Panc1 (cell line): ENCODE results near the gene NAT16. TPM values are rescaled to one million over a fixed set of nuclear protein-coding genes. Genes with fewer than 3 reads are reported as not detected.

Experiments
- ATAC-seq: fragments of 200-7000 bp; cut with Tn5 transposase; 2 replicates; pipeline ENCODE4 v1.9.1; 2020; ENCODE audit warnings: mild to moderate bottlenecking, moderate library complexity
- BruUV-seq: library from RNA; stranded (reverse); fragments of 400-500 nt; replicated peaks from 2 replicates; lab custom pipeline; 2021; lab: Mats Ljungman, UMichigan
- CTCF ChIA-PET: fragments of 300-600 bp; sonication (Branson Sonifier 250); formaldehyde crosslinking; loops from one replicate; lab custom pipeline; 2022; ENCODE audit warnings: antibody characterized with exemption; lab: Charles Lee
- POLR2A ChIA-PET: fragments of 300-600 bp; sonication (Branson Sonifier 250); formaldehyde crosslinking; loops from one replicate; lab custom pipeline; 2022; ENCODE audit warnings: antibody characterized with exemption; lab: Charles Lee
- DNase-seq: peaks from one replicate; pipeline ENCODE4 v3.0.0-alpha.2; 2010; ENCODE audit warnings: low read depth, low spot score
- H3K27ac ChIP-seq: 2 replicates; pipeline ENCODE4 v1.5.1; 2011; ENCODE audit warnings: mild to moderate bottlenecking, low read length, inconsistent platforms
- H3K27me3 ChIP-seq: fragments of 200-500 bp; sonication (Bioruptor generic); 2 replicates; pipeline ENCODE4 v1.6.0; 2014; ENCODE audit warnings: low read length, inconsistent platforms; ENCODE audit not compliant: control insufficient read depth, insufficient read depth
- H3K36me3 ChIP-seq: fragments of 200-500 bp; sonication (Bioruptor generic); 2 replicates; pipeline ENCODE4 v1.5.1; 2014; ENCODE audit warnings: inconsistent platforms, mild to moderate bottlenecking, low read length, moderate library complexity; ENCODE audit not compliant: control insufficient read depth, insufficient read depth
- H3K4me1 ChIP-seq: 2 replicates; pipeline ENCODE4 v1.5.1; 2011; ENCODE audit warnings: inconsistent platforms, mild to moderate bottlenecking, low read length, moderate library complexity; ENCODE audit not compliant: control insufficient read depth, insufficient read depth
- H3K4me3 ChIP-seq, 2 experiments: 2 replicates each; pipeline ENCODE4 v1.5.1; 2011 to 2012; ENCODE audit warnings: low read depth in 2 of 2, low read length in 2 of 2, mild to moderate bottlenecking in 2 of 2, inconsistent platforms in 1 of 2, moderate library complexity in 1 of 2
- H3K9me3 ChIP-seq: fragments of 200-500 bp; sonication (Bioruptor generic); 2 replicates; pipeline ENCODE4 v1.5.1; 2014; ENCODE audit warnings: low read depth, mild to moderate bottlenecking, inconsistent platforms, low read length, moderate library complexity; ENCODE audit not compliant: control insufficient read depth, insufficient read depth
- CTCF ChIP-seq: fragments of 450-650 bp; IDR thresholded peaks from 2 replicates; pipeline ENCODE4 v1.5.1; 2017; ENCODE audit warnings: mild to moderate bottlenecking
- POLR2AphosphoS5 ChIP-seq: IDR thresholded peaks from 2 replicates; pipeline ENCODE4 v1.6.1; 2012; ENCODE audit warnings: mild to moderate bottlenecking, low read depth, low read length, moderate library complexity
- REST ChIP-seq, 2 experiments: IDR thresholded peaks; 2 replicates each; pipeline ENCODE4 v1.6.1; 2011 to 2012; ENCODE audit warnings: low read depth in 2 of 2, control low read depth in 1 of 2, low read length in 1 of 2, mild to moderate bottlenecking in 1 of 2, moderate library complexity in 1 of 2; ENCODE audit not compliant: insufficient read depth in 1 of 2
- SIN3A ChIP-seq: IDR thresholded peaks from 2 replicates; pipeline ENCODE4 v1.6.1; 2012; ENCODE audit warnings: low read depth, mild to moderate bottlenecking, low read length, moderate library complexity, borderline replicate concordance; ENCODE audit not compliant: insufficient read depth
- TCF7L2 ChIP-seq: IDR thresholded peaks from 2 replicates; pipeline ENCODE4 v1.6.1; 2011; ENCODE audit warnings: mild to moderate bottlenecking, low read depth, low read length, inconsistent platforms
- in situ Hi-C: cut with HindIII; loops from 2 replicates; pipeline ENCODE4 v1.10.0; 2016; ENCODE audit warnings: low sequenced_read_pairs, low pct_unique_long_range_greater_than_20kb
- intact Hi-C: fragments of 100-400 bp; cut with micrococcal nuclease; formaldehyde crosslinking; loops from one replicate; pipeline ENCODE4 v1.10.0; 2022; ENCODE audit not compliant: unreplicated experiment
- total RNA-seq: library from RNA; stranded (reverse); gene quantifications from one replicate; pipeline ENCODE4 v1.2.1, GENCODE V29; 2021; ENCODE audit not compliant: unreplicated experiment

The NAT16 gene
- total RNA-seq, 1 experiment from 2014 or later = 0.15 TPM

- no peaks in the 10 kb centered on the region; the same call in 1 of the 2 replicates for H3K36me3 ChIP-seq
- no TSS peak for BruUV-seq
- H3K27ac ChIP-seq = peak overlapping the region; percentile 68; the same call in 1 of the 2 replicates
- H3K27me3 ChIP-seq = no peaks in the 10 kb centered on the region
- POLR2A ChIA-PET = interaction anchor here (0.5 to 1.7 kb wide), 4 partner anchors 11 to 55 kb away, joined by 3 to 6 read pairs (median 4); partner anchors contain the start of gene ZNHIT1
- no peaks in the 10 kb centered on the region for H3K9me3 ChIP-seq
- in situ Hi-C loops = no loop called here
- H3K4me1 ChIP-seq = peaks cover 46% of the 10 kb centered on the region
- intact Hi-C loops = no loop called here
- TF ChIP-seq CTCF (no peak), REST (IDR thresholded peaks at IDR 0.05; ENCODE audit: insufficient read depth in 1 of 2, low read depth in 2 of 2, low read length in 1 of 2) (peak; percentile 62 to 80), SIN3A (no peak), POLR2AphosphoS5 (peak; percentile 56; the same call in 1 of the 2 replicates), TCF7L2 (no peak)
- CTCF ChIA-PET = no interaction called here
- H3K4me3 ChIP-seq = peak overlapping the region; percentile 59 to 72
- ATAC-seq (peak; percentile 61), DNase-seq (no peak)
Measured at GRCh38 chr7:101163279-101164070, 16.6 kb downstream of the NAT16 start.

GRCh38 chr7:101162551-101163278, 17.4 kb downstream of the NAT16 start:
- no TSS peak for BruUV-seq
- peaks cover 43% of the 10 kb centered on the region for H3K4me1 ChIP-seq
- ATAC-seq = peak; percentile 48

More at GRCh38 chr7:101162551-101163278, 17.4 kb downstream of the NAT16 start:
- no peaks in the 10 kb centered on the region; the same call in 1 of the 2 replicates for H3K36me3 ChIP-seq
- intact Hi-C loops = no loop called here
- no peaks in the 10 kb centered on the region for H3K9me3 ChIP-seq
- peak overlapping the region; percentile 49 to 72 for H3K4me3 ChIP-seq
- TF ChIP-seq POLR2AphosphoS5 = peak; percentile 40; the same call in 1 of the 2 replicates
- TF ChIP-seq REST (IDR thresholded peaks at IDR 0.05; ENCODE audit: insufficient read depth in 1 of 2, low read depth in 2 of 2, low read length in 1 of 2) = no peak
- H3K27me3 ChIP-seq = no peaks in the 10 kb centered on the region
- POLR2A ChIA-PET = interaction anchor here (0.5 to 1.7 kb wide), 4 partner anchors 10 to 55 kb away, joined by 3 to 6 read pairs (median 4); partner anchors contain the start of gene ZNHIT1
- in situ Hi-C loops = no loop called here
- no peak for DNase-seq
- H3K27ac ChIP-seq = peak overlapping the region; percentile 81
- CTCF ChIA-PET = no interaction called here
